MM.1S (cell line): ENCODE results near the gene GINS2.

Experiments
- DNase-seq: peaks from one replicate; pipeline ENCODE4 v3.0.0-alpha.2; 2015
- H2AFZ ChIP-seq: fragments of 300-600 bp; sonication (generic); 2 replicates; pipeline ENCODE4 v1.6.0; 2016; ENCODE audit warnings: antibody characterized with exemption, low read length
- H3F3A ChIP-seq: fragments of 300-600 bp; sonication (generic); 2 replicates; pipeline ENCODE4 v1.6.1; 2016; ENCODE audit warnings: mild to moderate bottlenecking, antibody characterized with exemption, low read length, moderate library complexity, mixed read lengths; ENCODE audit not compliant: insufficient read depth
- H3K27ac ChIP-seq: fragments of 300-600 bp; sonication (generic); 2 replicates; pipeline ENCODE4 v1.5.1; 2016; ENCODE audit warnings: mild to moderate bottlenecking, low read length
- H3K27me3 ChIP-seq: fragments of 300-600 bp; sonication (generic); replicated peaks from 2 replicates; pipeline ENCODE4 v1.6.0; 2016; ENCODE audit warnings: low read length; ENCODE audit not compliant: insufficient read depth
- H3K36me3 ChIP-seq: fragments of 300-600 bp; sonication (generic); replicated peaks from 2 replicates; pipeline ENCODE4 v1.6.1; 2016; ENCODE audit warnings: mild to moderate bottlenecking, low read length, mixed read lengths; ENCODE audit not compliant: insufficient read depth
- H3K4me1 ChIP-seq: fragments of 300-600 bp; sonication (generic); 2 replicates; pipeline ENCODE4 v1.6.1; 2016; ENCODE audit warnings: low read length, mixed read lengths
- H3K4me2 ChIP-seq: fragments of 300-600 bp; sonication (generic); 2 replicates; pipeline ENCODE4 v1.6.0; 2016; ENCODE audit warnings: low read depth, low read length
- H3K4me3 ChIP-seq: fragments of 300-600 bp; sonication (generic); 2 replicates; pipeline ENCODE4 v1.5.1; 2016; ENCODE audit warnings: low read length, mixed read lengths
- H3K79me2 ChIP-seq: fragments of 300-600 bp; sonication (generic); 2 replicates; pipeline ENCODE4 v1.6.1; 2016; ENCODE audit warnings: mixed run types, low read length, mixed read lengths
- H3K9ac ChIP-seq: fragments of 300-600 bp; sonication (generic); 2 replicates; pipeline ENCODE4 v1.6.1; 2016; ENCODE audit warnings: low read length, mixed read lengths
- H3K9me2 ChIP-seq: fragments of 300-600 bp; sonication (generic); replicated peaks from 2 replicates; pipeline ENCODE4 v1.6.1; 2016; ENCODE audit warnings: mild to moderate bottlenecking, low read length, mixed read lengths; ENCODE audit not compliant: insufficient read depth
- H3K9me3 ChIP-seq: fragments of 300-600 bp; sonication (generic); replicated peaks from 2 replicates; pipeline ENCODE4 v1.6.1; 2016; ENCODE audit warnings: mild to moderate bottlenecking, low read length, mixed read lengths; ENCODE audit not compliant: insufficient read depth
- H4K20me1 ChIP-seq: fragments of 300-600 bp; sonication (generic); 2 replicates; pipeline ENCODE4 v1.6.1; 2016; ENCODE audit warnings: mild to moderate bottlenecking, low read length, moderate library complexity, mixed read lengths; ENCODE audit not compliant: insufficient read depth
- EZH2 ChIP-seq: fragments of 300-600 bp; sonication (generic); optimal IDR thresholded peaks from 2 replicates; pipeline ENCODE3; 2017; ENCODE audit warnings: low read depth, mild to moderate bottlenecking, antibody characterized with exemption, low read length, mixed read lengths
- EZH2phosphoT487 ChIP-seq: fragments of 300-600 bp; sonication (generic); IDR thresholded peaks from 2 replicates; pipeline ENCODE4 v1.6.1; 2018; ENCODE audit warnings: antibody characterized with exemption, low read length
- TF ChIP-seq, protein P1 (sequence below): fragments of 300-600 bp; sonication (generic); IDR thresholded peaks from 2 replicates; pipeline ENCODE4 v1.5.1; 2016; ENCODE audit warnings: antibody characterized with exemption, low read length, mixed read lengths

The GINS2 gene

DNA sequence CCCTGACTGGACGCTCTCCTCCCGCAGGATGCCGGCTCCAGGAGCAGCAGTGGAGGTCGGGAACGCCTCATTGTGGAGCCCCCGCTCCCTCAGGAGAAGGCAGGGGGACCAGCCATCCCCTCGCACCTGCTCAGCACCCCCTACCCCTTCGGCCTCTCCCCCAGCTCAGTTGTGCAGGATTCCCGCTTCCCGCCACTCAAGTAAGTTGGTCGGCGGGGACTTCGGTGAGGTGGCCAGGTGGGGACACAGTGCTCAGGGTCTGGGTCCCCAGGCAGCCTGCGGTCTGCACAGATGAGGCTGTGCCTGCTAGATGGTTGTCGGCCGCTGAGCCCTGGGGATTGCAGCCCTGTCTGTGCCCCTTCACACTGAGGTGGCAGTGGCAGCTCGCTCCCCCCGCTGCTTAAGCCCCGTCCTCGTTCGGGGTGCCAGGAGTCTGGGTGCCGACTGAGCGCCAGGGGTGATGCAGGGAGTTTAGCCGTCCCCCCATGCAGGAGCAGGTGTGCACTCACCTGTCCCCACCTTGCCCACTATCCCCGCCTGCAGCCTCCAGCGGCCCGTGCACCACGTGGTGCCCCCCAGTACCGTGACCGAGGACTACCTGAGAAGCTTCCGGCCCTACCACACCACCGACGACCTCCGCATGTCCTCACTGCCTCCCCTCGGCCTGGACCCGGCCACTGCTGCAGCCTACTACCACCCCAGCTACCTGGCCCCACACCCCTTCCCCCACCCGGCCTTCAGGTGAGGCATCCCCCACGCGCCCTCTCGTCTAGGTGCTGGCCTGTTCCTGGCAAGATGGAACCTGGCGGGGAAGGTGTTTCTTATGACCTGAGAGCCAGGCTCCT lies 34.3 kb downstream of the GINS2 start:
- H3K27ac ChIP-seq: no peak overlapping the region
- H3K4me2 ChIP-seq: no peak overlapping the region
- DNase-seq: no peak
- no peak for TF ChIP-seq EZH2
- TF ChIP-seq, protein P1, sequence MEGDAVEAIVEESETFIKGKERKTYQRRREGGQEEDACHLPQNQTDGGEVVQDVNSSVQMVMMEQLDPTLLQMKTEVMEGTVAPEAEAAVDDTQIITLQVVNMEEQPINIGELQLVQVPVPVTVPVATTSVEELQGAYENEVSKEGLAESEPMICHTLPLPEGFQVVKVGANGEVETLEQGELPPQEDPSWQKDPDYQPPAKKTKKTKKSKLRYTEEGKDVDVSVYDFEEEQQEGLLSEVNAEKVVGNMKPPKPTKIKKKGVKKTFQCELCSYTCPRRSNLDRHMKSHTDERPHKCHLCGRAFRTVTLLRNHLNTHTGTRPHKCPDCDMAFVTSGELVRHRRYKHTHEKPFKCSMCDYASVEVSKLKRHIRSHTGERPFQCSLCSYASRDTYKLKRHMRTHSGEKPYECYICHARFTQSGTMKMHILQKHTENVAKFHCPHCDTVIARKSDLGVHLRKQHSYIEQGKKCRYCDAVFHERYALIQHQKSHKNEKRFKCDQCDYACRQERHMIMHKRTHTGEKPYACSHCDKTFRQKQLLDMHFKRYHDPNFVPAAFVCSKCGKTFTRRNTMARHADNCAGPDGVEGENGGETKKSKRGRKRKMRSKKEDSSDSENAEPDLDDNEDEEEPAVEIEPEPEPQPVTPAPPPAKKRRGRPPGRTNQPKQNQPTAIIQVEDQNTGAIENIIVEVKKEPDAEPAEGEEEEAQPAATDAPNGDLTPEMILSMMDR: no peak
- TF ChIP-seq EZH2phosphoT487: no peak
- no peaks in the 10 kb centered on the region for H4K20me1 ChIP-seq
- no peaks in the 10 kb centered on the region for H3K79me2 ChIP-seq
- no peaks in the 10 kb centered on the region for H3F3A ChIP-seq
- no peaks in the 10 kb centered on the region for H3K9me3 ChIP-seq
- no peaks in the 10 kb centered on the region for H3K9me2 ChIP-seq
- H3K4me1 ChIP-seq: no peaks in the 10 kb centered on the region
- no peak overlapping the region for H3K9ac ChIP-seq
- no peak overlapping the region for H2AFZ ChIP-seq
- no peak overlapping the region for H3K4me3 ChIP-seq
- H3K36me3 ChIP-seq: no peaks in the 10 kb centered on the region
- H3K27me3 ChIP-seq: no peaks in the 10 kb centered on the region

DNA sequence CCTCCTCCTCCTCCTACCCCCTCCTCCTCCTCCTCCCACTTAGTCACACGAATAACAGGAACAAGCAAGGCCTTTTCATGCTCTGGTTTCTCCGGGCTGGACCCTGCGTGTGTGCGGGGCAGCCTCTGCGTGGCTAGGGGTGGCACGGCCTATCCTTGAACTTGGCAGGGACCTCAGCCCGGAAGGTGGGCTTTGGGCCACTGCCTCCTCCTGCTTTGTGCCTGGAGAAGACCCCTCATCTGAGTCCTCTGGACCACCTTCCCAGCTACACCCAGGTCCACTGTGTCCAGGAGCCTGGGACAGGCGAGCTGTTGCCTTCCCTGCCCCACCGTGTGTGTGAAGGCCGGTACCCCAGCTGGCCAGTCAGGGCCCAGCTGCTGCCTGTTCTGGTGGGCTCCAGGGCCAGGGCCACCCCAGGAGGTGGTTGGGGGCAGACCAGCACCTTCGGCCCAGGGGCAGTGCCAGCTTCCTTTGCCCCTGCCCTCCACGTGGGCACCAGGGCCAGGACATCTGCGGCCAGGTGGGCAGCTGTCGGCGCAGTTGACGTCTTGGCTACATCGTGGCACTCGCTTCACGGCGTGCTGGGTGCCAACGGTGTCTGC lies 35.4 kb downstream of the GINS2 start:
- no peaks in the 10 kb centered on the region for H4K20me1 ChIP-seq
- no peaks in the 10 kb centered on the region for H3K27me3 ChIP-seq
- no peak for DNase-seq
- H3K9me3 ChIP-seq: no peaks in the 10 kb centered on the region
- H3K4me3 ChIP-seq: no peak overlapping the region
- no peak overlapping the region for H3K27ac ChIP-seq
- H3K79me2 ChIP-seq: no peaks in the 10 kb centered on the region
- no peaks in the 10 kb centered on the region for H3K4me1 ChIP-seq
- H3F3A ChIP-seq: no peaks in the 10 kb centered on the region
- H3K36me3 ChIP-seq: no peaks in the 10 kb centered on the region
- H3K9me2 ChIP-seq: no peaks in the 10 kb centered on the region
- no peak overlapping the region for H2AFZ ChIP-seq
- TF ChIP-seq, protein P1: no peak
- TF ChIP-seq EZH2: no peak
- TF ChIP-seq EZH2phosphoT487: no peak
- H3K4me2 ChIP-seq: no peak overlapping the region
- no peak overlapping the region for H3K9ac ChIP-seq

DNA sequence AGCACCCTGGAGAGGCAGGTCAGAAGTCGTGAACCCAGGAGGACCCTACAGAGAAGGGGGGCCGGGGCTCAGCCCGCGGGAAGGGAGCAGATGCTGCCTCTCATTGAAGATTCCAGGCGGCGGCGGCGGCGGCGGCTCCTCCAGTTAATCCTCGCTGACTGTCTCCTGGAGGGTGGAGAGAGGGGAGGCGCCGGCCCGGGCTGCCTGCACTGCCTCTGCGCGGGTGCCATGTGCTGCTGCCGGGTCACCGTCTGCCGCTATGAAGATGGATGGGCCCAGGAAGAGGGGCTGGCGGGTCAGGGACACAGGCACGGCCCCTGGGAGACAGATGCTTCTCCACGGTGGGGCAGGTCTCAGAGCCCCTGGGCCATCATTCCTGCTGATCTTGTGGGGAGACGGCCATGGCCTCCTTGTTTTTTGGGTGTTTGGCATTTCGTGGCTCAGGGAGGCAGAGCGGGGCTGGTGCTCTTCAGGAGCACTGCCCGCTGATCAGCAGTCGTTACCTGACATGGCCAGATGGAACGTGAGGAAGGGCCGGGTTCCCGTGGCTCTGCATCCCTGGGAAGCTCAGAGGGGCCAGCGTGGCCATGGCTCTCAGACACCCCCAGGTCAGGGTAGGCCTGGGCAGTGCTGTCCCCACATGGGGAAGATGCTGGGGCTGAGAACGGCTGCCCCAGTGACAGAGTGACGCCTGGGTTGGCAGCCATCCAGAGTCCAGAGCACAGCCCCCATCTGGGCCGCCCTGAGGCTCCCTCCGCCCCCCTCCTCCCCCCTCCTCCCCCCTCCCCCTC lies 36.1 kb downstream of the GINS2 start:
- Histone ChIP-seq H4K20me1 (no peaks in the 10 kb centered on the region), H3K36me3 (no peaks in the 10 kb centered on the region), H3K9me3 (no peaks in the 10 kb centered on the region), H3K9me2 (no peaks in the 10 kb centered on the region), H3K4me2 (no peak overlapping the region), H3K27me3 (no peaks in the 10 kb centered on the region), H2AFZ (no peak overlapping the region), H3K79me2 (no peaks in the 10 kb centered on the region), H3K9ac (no peak overlapping the region), H3K27ac (no peak overlapping the region), H3K4me1 (no peaks in the 10 kb centered on the region), H3K4me3 (no peak overlapping the region), H3F3A (no peaks in the 10 kb centered on the region)
- no peak for DNase-seq
- TF ChIP-seq EZH2: no peak
